Left kidney (tissue), 2 donors: Measurements from ENCODE around the gene OSBPL6. TPM values are rescaled to one million over a fixed set of nuclear protein-coding genes. Genes with fewer than 3 reads are reported as not detected.
"Not testable (repeated sequence)": the region's sequence is repeated elsewhere in the genome, so short reads cannot be mapped to it uniquely, and the experiment has no call there.

Experiments used
- DNase-seq: peaks from one replicate; pipeline ENCODE4 v3.0.0-alpha.2; 2013
- polyA plus RNA-seq: library from polyadenylated mRNA; unstranded; fragments of 120-200 nt; gene quantifications from one replicate; pipeline ENCODE4 v1.2.1, GENCODE V29; 2013; ENCODE audit not compliant: insufficient read length

Gene OSBPL6
- polyA plus RNA-seq, 1 donor: 7.6 TPM

DNA sequence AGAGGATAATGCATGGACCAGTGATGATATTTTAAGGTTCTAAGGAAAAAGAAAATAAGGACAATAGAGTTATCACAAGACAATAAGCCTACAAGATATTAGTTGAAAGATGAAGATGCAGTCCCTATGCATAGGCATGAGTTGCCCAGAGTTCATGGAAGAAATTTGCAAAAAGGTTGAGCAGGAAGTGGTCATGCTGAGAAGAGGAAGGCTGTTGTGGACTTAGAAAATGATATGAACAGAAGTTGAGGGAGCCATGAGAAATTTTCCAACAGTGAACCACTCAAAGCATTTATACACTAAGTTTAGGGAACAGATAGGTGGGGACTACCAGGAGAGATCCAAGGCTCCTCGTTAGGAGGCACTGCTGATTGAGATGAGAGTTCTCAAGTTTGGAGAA, 3.5 kb downstream of the OSBPL6 start:
- no peak for DNase-seq

DNA sequence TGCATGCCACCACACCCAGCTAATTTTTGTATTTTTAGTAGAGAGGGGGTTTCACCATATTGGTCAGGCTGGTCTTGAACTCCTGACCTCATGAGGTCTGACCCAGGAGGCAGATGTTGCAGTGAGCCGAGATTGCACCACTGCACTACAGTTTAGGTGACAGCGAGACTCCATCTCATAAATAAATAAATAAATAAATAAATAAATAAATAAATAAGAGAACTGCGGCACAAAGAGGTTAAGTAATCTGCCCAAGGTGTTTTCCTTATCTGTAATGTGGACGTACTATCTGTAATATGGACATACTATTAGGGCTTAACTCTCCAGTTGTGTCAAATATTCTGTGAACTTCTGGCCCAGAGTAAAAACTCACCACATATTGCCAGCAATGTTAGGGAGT, 4.1 kb downstream of the OSBPL6 start:
- DNase-seq: not testable (repeated sequence)

DNA sequence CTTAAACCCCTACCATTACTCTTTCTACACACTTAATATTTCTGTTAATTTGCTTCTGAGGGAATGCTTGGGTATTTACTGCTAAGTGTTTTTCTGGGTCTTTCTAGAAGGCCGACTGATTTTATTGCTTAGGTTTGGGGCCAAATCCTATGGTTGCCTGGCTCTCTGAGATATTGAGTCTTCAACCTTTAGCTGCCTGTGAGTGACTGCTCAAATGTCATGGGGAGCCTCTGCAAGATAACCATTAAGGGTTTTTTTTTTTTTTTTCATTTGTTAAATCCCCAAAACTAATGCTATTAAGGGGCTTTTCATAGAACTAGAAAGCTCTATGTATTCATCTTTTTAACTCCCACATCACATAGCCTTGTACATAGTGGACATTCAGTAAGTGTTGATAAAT, 5.0 kb downstream of the OSBPL6 start:
- DNase-seq: no peak

DNA sequence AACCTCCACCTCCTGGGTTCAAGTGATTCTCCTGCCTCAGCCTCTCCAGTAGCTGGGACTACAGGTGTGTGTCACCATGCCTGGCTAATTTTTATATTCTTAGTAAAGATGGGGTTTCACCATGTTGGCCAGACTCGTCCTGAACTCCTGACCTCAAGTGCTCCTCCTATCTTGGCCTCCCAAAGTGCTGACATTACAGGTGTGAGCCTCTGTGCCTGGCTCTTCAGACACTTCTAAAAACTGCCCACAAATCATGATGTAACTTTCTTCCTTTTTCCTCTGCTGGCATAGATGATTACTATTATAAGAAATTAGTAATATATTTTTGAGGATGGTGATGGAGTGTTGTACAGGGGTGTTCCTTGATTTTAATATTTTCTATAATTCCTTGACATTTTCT, 6.0 kb downstream of the OSBPL6 start:
- DNase-seq: no peak

DNA sequence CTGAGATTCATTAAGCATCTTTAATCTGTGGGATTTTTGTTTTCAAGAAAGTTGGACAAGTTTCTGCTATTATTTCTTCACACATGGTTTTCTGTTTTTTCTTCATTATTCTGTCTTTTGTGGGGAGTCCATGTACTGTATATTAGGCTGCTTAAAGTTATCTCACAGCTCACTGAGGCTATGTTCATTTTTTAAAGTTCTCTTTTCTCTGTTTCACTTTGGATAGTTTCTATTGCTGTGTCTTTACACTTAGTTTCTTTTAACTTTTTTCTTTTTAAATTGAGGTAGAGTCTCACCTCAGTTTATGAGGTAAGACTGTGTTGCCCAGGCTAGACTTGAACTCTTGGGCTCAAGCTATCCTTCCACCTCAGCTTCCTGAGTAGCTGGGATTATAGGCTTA, 8.6 kb downstream of the OSBPL6 start:
- no peak for DNase-seq

DNA sequence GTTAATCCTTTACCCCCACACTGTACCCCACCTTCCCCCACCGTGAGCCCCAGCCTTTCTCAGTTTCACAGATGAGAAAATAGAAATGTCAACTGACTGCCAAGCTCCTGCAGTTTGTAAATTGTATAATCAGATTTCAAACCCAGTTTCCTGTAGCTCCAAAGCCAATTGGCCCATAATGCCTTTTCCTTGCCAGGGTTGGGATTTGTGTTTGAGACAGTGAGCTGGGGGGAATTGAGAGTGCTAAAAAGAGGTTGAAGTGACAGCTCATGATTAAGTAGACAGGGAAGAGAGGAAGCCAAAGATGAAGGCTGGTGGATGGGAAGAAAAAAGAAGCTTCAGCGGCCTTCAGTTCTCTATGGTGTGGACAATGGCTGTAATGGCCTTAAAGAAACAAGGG, 10.7 kb downstream of the OSBPL6 start:
- no peak for DNase-seq

GRCh38 chr2:178205853-178206521, 11.7 kb downstream of the OSBPL6 start:
- DNase-seq: no peak

DNA sequence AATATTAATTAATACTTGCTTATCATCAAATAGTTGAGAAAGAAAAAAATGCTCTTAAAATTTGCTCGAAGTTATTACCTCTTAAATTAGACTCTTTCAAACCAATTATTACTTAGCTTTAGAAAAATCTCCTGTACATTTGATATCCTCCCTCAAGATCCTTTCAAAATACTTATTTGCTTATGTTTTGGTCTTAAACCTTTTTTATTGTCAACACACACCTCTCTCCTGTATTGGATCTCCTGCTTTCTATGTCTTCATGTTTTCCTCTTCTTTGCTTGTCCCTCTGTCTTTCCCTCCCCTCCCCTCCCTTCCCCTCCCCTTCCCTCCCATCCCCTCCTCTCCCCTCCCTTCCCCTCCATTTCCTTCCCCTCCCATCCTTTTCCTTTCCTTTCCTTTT, 14.0 kb downstream of the OSBPL6 start:
- no peak for DNase-seq

GRCh38 chr2:178208817-178209216, 14.5 kb downstream of the OSBPL6 start:
- no peak for DNase-seq

- no peak for DNase-seq
Measured at GRCh38 chr2:178211460-178211859, 17.1 kb downstream of the OSBPL6 start.

GRCh38 chr2:178211943-178212342, 17.6 kb downstream of the OSBPL6 start:
- DNase-seq: no peak

DNA sequence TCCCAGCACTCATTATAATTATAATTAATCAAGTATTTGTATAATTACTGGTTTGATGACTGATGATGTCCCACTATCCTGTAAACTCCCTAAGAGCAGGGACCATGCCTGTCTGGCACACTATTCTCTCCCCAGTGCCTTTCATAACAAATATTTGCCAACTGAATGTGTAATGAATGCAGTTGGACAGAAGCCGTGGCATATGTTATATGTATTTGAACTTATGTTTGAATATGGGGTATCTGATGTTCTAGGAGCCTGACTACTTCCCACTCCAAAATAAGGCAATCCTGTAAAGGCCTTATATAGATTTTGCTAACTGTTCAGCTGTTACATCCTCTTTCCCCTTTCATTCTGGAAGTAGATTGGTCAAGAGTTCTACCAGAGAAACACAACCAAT, 19.7 kb downstream of the OSBPL6 start:
- DNase-seq: no peak

- DNase-seq: no peak
Measured at GRCh38 chr2:178219247-178219646, 24.9 kb downstream of the OSBPL6 start.

DNA sequence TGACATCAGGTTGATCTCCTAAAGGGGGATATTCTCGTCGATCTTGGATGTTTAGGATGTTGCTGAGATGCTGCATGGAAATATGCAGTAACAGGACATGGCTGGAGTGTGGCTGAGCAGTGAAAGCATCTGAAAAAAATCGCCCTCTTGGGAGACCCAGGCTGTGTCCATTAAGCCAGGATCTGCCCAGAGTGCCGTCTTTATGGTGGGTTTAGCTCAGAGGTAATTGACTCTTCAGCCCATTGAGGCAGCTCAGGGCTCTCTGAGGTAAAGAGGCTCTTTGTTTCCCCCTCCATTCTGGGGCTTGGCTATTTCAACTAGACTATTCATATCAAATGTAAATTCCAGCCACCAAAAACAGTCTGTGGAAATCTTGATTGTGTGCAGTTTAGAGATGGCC, 26.5 kb downstream of the OSBPL6 start:
- DNase-seq: no peak

- no peak for DNase-seq
Measured at GRCh38 chr2:178221556-178221955, 27.2 kb downstream of the OSBPL6 start.

DNA sequence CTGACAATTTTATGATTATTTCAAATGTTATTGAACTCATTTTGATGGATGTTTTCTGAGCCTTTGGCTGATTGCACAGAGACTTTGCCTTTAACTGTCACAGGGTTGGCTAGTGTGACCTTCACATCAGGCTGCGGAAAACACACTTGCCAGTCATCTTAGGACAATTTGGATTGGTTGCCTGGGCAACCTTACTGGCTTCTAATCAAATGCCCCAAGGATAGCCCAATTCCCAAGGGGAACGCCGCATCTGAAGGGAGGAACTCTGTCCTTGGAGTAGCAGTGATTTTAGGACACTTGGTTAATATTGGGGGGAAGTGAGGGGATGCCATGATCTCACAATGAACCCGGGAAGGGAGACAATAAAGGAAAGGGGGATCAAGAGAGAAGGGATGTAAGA, 29.5 kb downstream of the OSBPL6 start:
- no peak for DNase-seq

GRCh38 chr2:178225006-178225805, 30.9 kb downstream of the OSBPL6 start:
- DNase-seq: no peak

DNA sequence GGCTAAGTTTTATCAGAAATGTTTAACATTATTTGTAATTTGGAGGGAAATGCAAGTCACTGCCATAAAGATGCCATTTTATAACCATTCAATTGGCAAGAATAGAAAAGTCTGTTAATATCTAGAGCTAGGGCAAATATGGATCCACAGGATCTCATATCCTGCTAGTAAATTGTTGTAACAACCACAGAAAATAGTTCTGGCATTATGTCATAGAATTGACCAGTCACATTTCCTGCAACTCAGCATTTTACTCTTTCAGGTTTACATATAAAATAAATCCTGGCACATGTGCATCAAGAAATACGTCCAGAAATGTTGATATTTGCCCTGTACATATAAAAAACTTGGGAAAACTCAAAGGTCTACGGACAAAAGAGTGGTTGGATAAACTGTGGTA, 32.9 kb downstream of the OSBPL6 start:
- DNase-seq: no peak

DNA sequence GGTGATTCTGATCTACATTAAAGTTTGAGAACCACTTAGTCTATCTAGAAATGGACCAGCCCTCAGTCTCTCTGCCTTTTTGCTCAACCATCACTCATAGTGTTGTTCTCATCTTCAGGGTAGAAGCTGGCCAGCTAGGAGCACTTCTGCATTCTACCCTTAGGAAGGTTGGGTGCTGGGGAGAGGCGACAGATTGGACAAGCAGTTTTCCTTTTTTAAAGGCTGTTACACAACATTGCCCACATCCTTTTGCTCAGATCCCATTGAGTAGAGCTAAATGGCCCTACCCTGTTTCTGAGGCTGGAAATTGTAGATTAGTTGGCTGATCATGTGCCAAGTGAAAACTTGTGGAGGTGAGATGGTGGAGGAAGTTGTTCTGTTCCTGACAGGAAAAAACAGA, 35.6 kb downstream of the OSBPL6 start:
- DNase-seq: no peak

DNA sequence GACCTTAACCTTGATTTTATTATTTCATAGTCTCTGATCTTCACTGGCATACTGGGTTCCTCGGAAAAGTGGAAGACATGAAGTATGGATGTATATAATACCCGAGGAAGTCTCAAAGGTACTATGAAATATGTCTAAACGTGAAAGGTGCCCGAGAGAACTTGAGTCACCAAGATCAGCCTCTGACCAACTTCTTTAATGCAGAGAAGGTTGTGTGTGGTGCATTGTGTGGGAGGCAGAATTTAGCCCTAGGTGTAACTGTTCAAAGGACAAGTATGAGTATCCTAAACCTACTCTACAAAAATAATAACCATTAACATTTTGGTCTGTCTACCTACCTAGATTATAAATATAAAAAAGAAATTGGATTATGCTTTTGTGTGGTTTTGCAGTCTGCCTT, 36.1 kb downstream of the OSBPL6 start:
- no peak for DNase-seq

GRCh38 chr2:178233428-178233827, 39.1 kb downstream of the OSBPL6 start:
- no peak for DNase-seq

GRCh38 chr2:178234648-178235047, 40.3 kb downstream of the OSBPL6 start:
- DNase-seq: no peak

- no peak for DNase-seq
Measured at GRCh38 chr2:178237488-178238153, 43.3 kb downstream of the OSBPL6 start.
